Keratinocyte (primary cell): ENCODE measurements around the gene NECTIN4.

Source experiments
- EZH2 ChIP-seq: IDR thresholded peaks from one replicate; pipeline ENCODE4 v1.6.1; 2012; ENCODE audit warnings: inconsistent platforms, mild to moderate bottlenecking, low read length, moderate library complexity
- TF ChIP-seq, protein P1 (sequence below), 3 experiments: IDR thresholded peaks in 1 of 3; conservative IDR thresholded peaks in 1 of 3; optimal IDR thresholded peaks in 1 of 3; 2 replicates in 2 of 3; 3 replicates in 1 of 3; pipeline versions ENCODE3 to v1.5.1; 2011; ENCODE audit warnings: low read length in 3 of 3, mild to moderate bottlenecking in 3 of 3, moderate library complexity in 2 of 3, control low read depth in 1 of 3, inconsistent platforms in 1 of 3; ENCODE audit not compliant: insufficient read depth in 2 of 3; ENCODE audit errors: extremely low read depth in 1 of 3

GRCh38 chr1:161137881-161138280, 48.5 kb upstream of the NECTIN4 start:
- TF ChIP-seq, protein P1, sequence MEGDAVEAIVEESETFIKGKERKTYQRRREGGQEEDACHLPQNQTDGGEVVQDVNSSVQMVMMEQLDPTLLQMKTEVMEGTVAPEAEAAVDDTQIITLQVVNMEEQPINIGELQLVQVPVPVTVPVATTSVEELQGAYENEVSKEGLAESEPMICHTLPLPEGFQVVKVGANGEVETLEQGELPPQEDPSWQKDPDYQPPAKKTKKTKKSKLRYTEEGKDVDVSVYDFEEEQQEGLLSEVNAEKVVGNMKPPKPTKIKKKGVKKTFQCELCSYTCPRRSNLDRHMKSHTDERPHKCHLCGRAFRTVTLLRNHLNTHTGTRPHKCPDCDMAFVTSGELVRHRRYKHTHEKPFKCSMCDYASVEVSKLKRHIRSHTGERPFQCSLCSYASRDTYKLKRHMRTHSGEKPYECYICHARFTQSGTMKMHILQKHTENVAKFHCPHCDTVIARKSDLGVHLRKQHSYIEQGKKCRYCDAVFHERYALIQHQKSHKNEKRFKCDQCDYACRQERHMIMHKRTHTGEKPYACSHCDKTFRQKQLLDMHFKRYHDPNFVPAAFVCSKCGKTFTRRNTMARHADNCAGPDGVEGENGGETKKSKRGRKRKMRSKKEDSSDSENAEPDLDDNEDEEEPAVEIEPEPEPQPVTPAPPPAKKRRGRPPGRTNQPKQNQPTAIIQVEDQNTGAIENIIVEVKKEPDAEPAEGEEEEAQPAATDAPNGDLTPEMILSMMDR (optimal IDR thresholded peaks at IDR 0.05 in 1 of 3, IDR thresholded peaks at IDR 0.05 in 1 of 3, conservative IDR thresholded peaks at IDR 0.05 in 1 of 3; ENCODE audit: extremely low read depth in 1 of 3, insufficient read depth in 2 of 3, low read length in 3 of 3) = no peak
- no peak for TF ChIP-seq EZH2
